ENCODE measurements around the gene SZRD1. TPM values are rescaled to one million over a fixed set of nuclear protein-coding genes. Genes with fewer than 3 reads are reported as not detected.
"Not testable (repeated sequence)": the region's sequence is repeated elsewhere in the genome, so short reads cannot be mapped to it uniquely, and the experiment has no call there.

Gene SZRD1
- total and polyA plus RNA-seq, 3 donors from 2014 or later = 47.8 to 88.5 (median 57.9) TPM

DNA sequence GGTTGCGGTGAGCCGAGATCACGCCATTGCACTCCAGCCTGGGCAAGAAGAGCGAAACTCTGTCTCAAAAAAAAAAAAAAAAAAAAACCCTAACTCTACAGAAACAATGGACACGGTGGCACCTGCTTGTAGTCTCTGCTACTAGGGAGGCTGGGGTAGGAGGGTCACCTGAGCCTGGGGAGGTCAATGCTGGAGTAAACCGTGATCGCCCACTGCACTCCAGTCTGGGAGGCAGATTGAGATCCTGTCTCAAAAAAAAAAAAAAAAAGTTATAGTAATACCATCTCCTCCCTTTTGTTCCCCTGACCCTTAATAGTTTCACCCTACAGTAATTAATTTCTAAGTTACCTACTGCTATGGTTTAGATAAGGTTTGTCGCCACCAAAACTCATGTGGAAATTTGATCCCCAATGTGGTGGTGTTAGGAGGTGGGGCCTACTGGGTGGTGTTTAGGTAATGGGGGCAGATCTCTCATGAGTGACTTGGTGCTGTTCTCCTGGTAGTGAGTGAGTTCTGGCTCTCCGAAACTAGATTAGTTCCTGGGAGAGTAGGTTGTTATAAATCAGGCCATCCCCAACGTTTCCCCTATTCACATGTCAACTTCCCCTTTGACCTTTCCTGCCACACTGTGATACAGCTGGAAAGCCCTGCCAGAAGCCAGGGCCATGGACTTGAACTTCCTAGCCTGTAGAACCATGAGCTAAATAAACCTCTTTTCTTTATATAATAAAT lies 24.5 kb upstream of the SZRD1 start:
- peaks cover 9% of the 10 kb centered on the region for H3K4me1 ChIP-seq
- H3K9me3 ChIP-seq = no peaks in the 10 kb centered on the region
- TF ChIP-seq POLR2A (IDR thresholded peaks at IDR 0.05) = no peak
- no peak for TF ChIP-seq CTCF (IDR thresholded peaks at IDR 0.05)
- no peaks in the 10 kb centered on the region for H3K27me3 ChIP-seq
- H3K27ac ChIP-seq = no peak overlapping the region
- 87 to 92% methylated on average over 10 of the region's 10 CpGs for WGBS, 2 donors
- intact Hi-C loops (cut with DNase I; ENCODE audit: low total_unique reads) = no loop called here
- no peaks in the 10 kb centered on the region for H3K36me3 ChIP-seq (ENCODE audit: low read depth, missing control alignments)
- DNase-seq = peak; percentile 10
- no peak overlapping the region for H3K4me3 ChIP-seq

DNA sequence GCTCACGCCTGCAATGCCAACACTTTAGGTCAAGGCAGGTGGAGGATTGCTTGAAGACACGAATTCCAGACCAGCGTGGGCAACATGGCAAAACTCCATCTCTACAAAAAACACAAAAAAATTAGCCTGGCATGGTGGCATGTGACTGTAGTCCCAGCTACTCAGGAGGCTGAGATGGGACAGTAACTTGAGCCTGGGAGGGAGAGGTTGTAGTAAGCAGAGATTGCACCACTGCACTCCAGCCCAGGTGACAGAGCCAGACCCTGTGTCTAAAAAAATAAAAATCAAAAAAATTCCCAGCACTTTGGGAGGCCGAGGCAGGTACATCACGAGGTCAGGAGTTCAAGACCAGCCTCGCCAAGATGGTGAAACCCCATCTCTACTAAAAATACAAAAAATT lies 23.8 kb upstream of the SZRD1 start:
- not testable (repeated sequence) for H3K4me3 ChIP-seq, DNase-seq
- WGBS, 2 donors = 90 to 97% methylated on average over 6 of the region's 6 CpGs

GRCh38 chr1:16348414-16349182 lies 18.4 kb upstream of the SZRD1 start:
- TF ChIP-seq CTCF (IDR thresholded peaks at IDR 0.05) (no peak), POLR2A (IDR thresholded peaks at IDR 0.05) (no peak)

More for the DNA sequence above, 23.8 kb upstream of the SZRD1 start:
- H3K36me3 ChIP-seq (ENCODE audit: low read depth, missing control alignments); intact Hi-C loops (cut with DNase I; ENCODE audit: low total_unique reads); H3K27me3 ChIP-seq; H3K4me1 ChIP-seq; H3K27ac ChIP-seq; H3K9me3 ChIP-seq: not testable (repeated sequence)

GRCh38 chr1:16349847-16350406 lies 17.1 kb upstream of the SZRD1 start:
- Histone ChIP-seq H3K36me3 (ENCODE audit: low read depth, missing control alignments) (no peaks in the 10 kb centered on the region), H3K4me3 (no peak overlapping the region), H3K27me3 (no peaks in the 10 kb centered on the region), H3K4me1 (peaks cover 5% of the 10 kb centered on the region), H3K9me3 (no peaks in the 10 kb centered on the region), H3K27ac (no peak overlapping the region)
- WGBS, 2 donors = 32 to 37% methylated on average over 2 of the region's 2 CpGs
- no peak for TF ChIP-seq POLR2A (IDR thresholded peaks at IDR 0.05)
- no peak for TF ChIP-seq CTCF (IDR thresholded peaks at IDR 0.05)
- DNase-seq = no peak
- intact Hi-C loops (cut with DNase I; ENCODE audit: low total_unique reads) = no loop called here

More at GRCh38 chr1:16348414-16349182, 18.4 kb upstream of the SZRD1 start:
- Histone ChIP-seq H3K27ac (no peak overlapping the region), H3K27me3 (no peaks in the 10 kb centered on the region), H3K36me3 (ENCODE audit: low read depth, missing control alignments) (no peaks in the 10 kb centered on the region), H3K4me3 (no peak overlapping the region), H3K4me1 (peaks cover 5% of the 10 kb centered on the region), H3K9me3 (no peaks in the 10 kb centered on the region)
- 91 to 94% methylated on average over 14 of the region's 14 CpGs for WGBS, 2 donors
- DNase-seq = peak; percentile 7
- intact Hi-C loops (cut with DNase I; ENCODE audit: low total_unique reads) = no loop called here

- intact Hi-C loops (cut with DNase I; ENCODE audit: low total_unique reads) = no loop called here
- no peaks in the 10 kb centered on the region for H3K27me3 ChIP-seq
- peak overlapping the region; percentile 95 to 98 for H3K4me3 ChIP-seq
- H3K27ac ChIP-seq = peak overlapping the region; percentile 93 to 94
- WGBS, 2 donors = 0% methylated on average over 19 to 20 of the region's 20 CpGs
- H3K4me1 ChIP-seq = peaks cover 5% of the 10 kb centered on the region
- TF ChIP-seq CTCF (IDR thresholded peaks at IDR 0.05) (no peak), POLR2A (IDR thresholded peaks at IDR 0.05) (no peak)
- peak; percentile 53 for DNase-seq
- H3K36me3 ChIP-seq (ENCODE audit: low read depth, missing control alignments) = no peaks in the 10 kb centered on the region
- no peaks in the 10 kb centered on the region for H3K9me3 ChIP-seq
These were observed 15.5 kb upstream of the SZRD1 start for GRCh38 chr1:16351456-16351993.
